Measurements from ENCODE around the gene RAPGEF2. TPM values are rescaled to one million over a fixed set of nuclear protein-coding genes. Genes with fewer than 3 reads are reported as not detected.

RAPGEF2 gene
- total and polyA plus RNA-seq, 2 experiments from 2014 or later = 10.2 to 63.1 TPM

DNA sequence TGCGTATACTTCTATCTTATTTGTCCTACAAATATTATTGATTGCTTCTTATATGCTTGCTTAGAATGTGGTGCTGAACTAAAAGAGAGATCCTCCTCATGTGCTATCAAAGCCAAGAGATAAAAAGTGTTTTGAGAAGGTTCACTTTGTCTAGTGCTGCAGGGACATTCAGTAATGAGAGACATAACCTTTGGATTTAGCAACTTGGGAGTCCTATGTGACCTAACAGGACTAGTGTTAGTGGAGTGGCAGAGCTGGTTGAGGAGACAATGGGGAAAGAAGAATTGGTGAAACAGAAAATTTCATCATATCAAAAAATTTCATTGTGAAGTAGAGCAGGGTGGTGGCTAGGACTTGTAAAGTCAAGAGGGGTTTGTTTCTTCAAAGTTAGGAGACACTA lies 117.0 kb downstream of the RAPGEF2 start:
- H3K9me2 ChIP-seq (ENCODE audit: insufficient read depth) = no peaks in the 10 kb centered on the region
- peaks cover 75% of the 10 kb centered on the region for H3K79me2 ChIP-seq (replicated peaks; ENCODE audit: insufficient read depth)
- ATAC-seq (no peak), DNase-seq (ENCODE audit: low spot score) (no peak)
- no peaks in the 10 kb centered on the region for H3K27me3 Mint-ChIP-seq (ENCODE audit: insufficient read depth, low read depth, poor library complexity)
- 0 out of 2 replicates have a peak, but pooled peaks cover 10% of the 10 kb centered on the region for H4K20me1 ChIP-seq (replicated peaks; ENCODE audit: insufficient read depth)
- TF ChIP-seq, protein P1, sequence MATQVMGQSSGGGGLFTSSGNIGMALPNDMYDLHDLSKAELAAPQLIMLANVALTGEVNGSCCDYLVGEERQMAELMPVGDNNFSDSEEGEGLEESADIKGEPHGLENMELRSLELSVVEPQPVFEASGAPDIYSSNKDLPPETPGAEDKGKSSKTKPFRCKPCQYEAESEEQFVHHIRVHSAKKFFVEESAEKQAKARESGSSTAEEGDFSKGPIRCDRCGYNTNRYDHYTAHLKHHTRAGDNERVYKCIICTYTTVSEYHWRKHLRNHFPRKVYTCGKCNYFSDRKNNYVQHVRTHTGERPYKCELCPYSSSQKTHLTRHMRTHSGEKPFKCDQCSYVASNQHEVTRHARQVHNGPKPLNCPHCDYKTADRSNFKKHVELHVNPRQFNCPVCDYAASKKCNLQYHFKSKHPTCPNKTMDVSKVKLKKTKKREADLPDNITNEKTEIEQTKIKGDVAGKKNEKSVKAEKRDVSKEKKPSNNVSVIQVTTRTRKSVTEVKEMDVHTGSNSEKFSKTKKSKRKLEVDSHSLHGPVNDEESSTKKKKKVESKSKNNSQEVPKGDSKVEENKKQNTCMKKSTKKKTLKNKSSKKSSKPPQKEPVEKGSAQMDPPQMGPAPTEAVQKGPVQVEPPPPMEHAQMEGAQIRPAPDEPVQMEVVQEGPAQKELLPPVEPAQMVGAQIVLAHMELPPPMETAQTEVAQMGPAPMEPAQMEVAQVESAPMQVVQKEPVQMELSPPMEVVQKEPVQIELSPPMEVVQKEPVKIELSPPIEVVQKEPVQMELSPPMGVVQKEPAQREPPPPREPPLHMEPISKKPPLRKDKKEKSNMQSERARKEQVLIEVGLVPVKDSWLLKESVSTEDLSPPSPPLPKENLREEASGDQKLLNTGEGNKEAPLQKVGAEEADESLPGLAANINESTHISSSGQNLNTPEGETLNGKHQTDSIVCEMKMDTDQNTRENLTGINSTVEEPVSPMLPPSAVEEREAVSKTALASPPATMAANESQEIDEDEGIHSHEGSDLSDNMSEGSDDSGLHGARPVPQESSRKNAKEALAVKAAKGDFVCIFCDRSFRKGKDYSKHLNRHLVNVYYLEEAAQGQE (IDR thresholded peaks at IDR 0.05; ENCODE audit: unreplicated experiment) = no peak
- no peak for TF ChIP-seq CREB1 (CRISPR knock-in tag; IDR thresholded peaks at IDR 0.05; ENCODE audit: low read depth)
- H3K4me3 Mint-ChIP-seq = no peak overlapping the region
- no peaks in the 10 kb centered on the region for H3K36me3 ChIP-seq (ENCODE audit: insufficient read depth)
- H3K4me2 ChIP-seq = no peak overlapping the region
- H3K4me3 ChIP-seq = no peak overlapping the region
- H2AFZ ChIP-seq = no peak overlapping the region
- H3K4me1 Mint-ChIP-seq = peaks cover 22% of the 10 kb centered on the region
- H3F3A ChIP-seq (replicated peaks; ENCODE audit: low read depth) = no peaks in the 10 kb centered on the region
- H3K9me3 Mint-ChIP-seq = no peaks in the 10 kb centered on the region
- H3K27me3 ChIP-seq (ENCODE audit: insufficient read depth) = no peaks in the 10 kb centered on the region
- H3K4me1 ChIP-seq (ENCODE audit: insufficient read depth) = 0 out of 2 replicates have a peak, but pooled peaks cover 11% of the 10 kb centered on the region
- H3K27ac ChIP-seq (ENCODE audit: low read depth) = no peak overlapping the region
- H3K36me3 Mint-ChIP-seq (ENCODE audit: low read depth) = no peaks in the 10 kb centered on the region
- no peak overlapping the region for H3K27ac Mint-ChIP-seq

DNA sequence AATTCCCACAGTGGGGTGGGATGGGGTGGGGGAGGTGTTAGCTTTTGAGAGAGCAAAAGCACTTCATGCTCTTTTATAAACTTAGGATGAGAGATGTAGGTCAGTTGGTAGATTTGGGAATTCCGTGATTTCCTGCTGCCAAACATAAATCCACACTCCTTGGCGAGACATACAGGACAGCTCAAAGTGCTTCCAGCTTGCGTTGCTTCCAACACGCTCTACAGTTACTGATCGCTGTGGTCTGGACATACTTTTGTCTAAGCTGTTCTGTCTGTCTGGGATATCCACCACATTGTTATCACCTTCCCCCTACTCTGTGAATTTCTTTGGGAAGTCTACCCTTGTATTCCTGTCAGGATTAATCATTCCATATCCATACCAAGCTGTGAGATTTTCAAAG lies 117.5 kb downstream of the RAPGEF2 start:
- TF ChIP-seq ZNF331 (CRISPR knock-in tag; IDR thresholded peaks at IDR 0.05; ENCODE audit: low read depth) (no peak), STAT1 (IDR thresholded peaks at IDR 0.05; ENCODE audit: unreplicated experiment) (no peak), EZH2 (IDR thresholded peaks at IDR 0.05; ENCODE audit: low read depth, unreplicated experiment) (no peak)
- TF ChIP-seq, protein P1 (IDR thresholded peaks at IDR 0.05; ENCODE audit: unreplicated experiment) = no peak
- TF ChIP-seq, protein P2, sequence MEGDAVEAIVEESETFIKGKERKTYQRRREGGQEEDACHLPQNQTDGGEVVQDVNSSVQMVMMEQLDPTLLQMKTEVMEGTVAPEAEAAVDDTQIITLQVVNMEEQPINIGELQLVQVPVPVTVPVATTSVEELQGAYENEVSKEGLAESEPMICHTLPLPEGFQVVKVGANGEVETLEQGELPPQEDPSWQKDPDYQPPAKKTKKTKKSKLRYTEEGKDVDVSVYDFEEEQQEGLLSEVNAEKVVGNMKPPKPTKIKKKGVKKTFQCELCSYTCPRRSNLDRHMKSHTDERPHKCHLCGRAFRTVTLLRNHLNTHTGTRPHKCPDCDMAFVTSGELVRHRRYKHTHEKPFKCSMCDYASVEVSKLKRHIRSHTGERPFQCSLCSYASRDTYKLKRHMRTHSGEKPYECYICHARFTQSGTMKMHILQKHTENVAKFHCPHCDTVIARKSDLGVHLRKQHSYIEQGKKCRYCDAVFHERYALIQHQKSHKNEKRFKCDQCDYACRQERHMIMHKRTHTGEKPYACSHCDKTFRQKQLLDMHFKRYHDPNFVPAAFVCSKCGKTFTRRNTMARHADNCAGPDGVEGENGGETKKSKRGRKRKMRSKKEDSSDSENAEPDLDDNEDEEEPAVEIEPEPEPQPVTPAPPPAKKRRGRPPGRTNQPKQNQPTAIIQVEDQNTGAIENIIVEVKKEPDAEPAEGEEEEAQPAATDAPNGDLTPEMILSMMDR (conservative IDR thresholded peaks at IDR 0.05; ENCODE audit: low read depth in 2 of 2) = no peak
- Histone ChIP-seq H3K36me3 (ENCODE audit: insufficient read depth) (no peaks in the 10 kb centered on the region), H3K9me2 (ENCODE audit: insufficient read depth) (no peaks in the 10 kb centered on the region), H3K4me1 (ENCODE audit: insufficient read depth) (0 out of 2 replicates have a peak, but pooled peaks cover 11% of the 10 kb centered on the region), H3K79me2 (replicated peaks; ENCODE audit: insufficient read depth) (peaks cover 75% of the 10 kb centered on the region), H3F3A (replicated peaks; ENCODE audit: low read depth) (no peaks in the 10 kb centered on the region), H3K4me2 (no peak overlapping the region), H2AFZ (no peak overlapping the region), H3K27ac (ENCODE audit: low read depth) (no peak overlapping the region), H3K27me3 (ENCODE audit: insufficient read depth) (no peaks in the 10 kb centered on the region), H4K20me1 (replicated peaks; ENCODE audit: insufficient read depth) (0 out of 2 replicates have a peak, but pooled peaks cover 10% of the 10 kb centered on the region), H3K4me3 (no peak overlapping the region)
- H3K4me3 Mint-ChIP-seq = no peak overlapping the region
- peaks cover 24% of the 10 kb centered on the region for H3K4me1 Mint-ChIP-seq
- ATAC-seq (no peak), DNase-seq (ENCODE audit: low spot score) (no peak)
- no peaks in the 10 kb centered on the region for H3K9me3 Mint-ChIP-seq
- no peak overlapping the region for H3K27ac Mint-ChIP-seq
- H3K36me3 Mint-ChIP-seq (ENCODE audit: low read depth) = no peaks in the 10 kb centered on the region
- no peaks in the 10 kb centered on the region for H3K27me3 Mint-ChIP-seq (ENCODE audit: insufficient read depth, low read depth, poor library complexity)
